OCI-LY7 (cell line): ENCODE results near the gene MYO7A. TPM values are rescaled to one million over a fixed set of nuclear protein-coding genes. Genes with fewer than 3 reads are reported as not detected.

Experiments used
- BruUV-seq: library from RNA; stranded (reverse); fragments of 400-500 nt; replicated peaks from 2 replicates; lab custom pipeline; 2021; lab: Mats Ljungman, UMichigan
- CTCF ChIA-PET: fragments of 300-600 bp; sonication (Branson Sonifier 250); formaldehyde crosslinking; loops from one replicate; lab custom pipeline; 2022; ENCODE audit warnings: antibody characterized with exemption; ENCODE audit not compliant: unreplicated experiment; lab: Charles Lee
- POLR2A ChIA-PET: fragments of 300-600 bp; sonication (Branson Sonifier 250); formaldehyde crosslinking; loops from one replicate; lab custom pipeline; 2022; ENCODE audit warnings: antibody characterized with exemption; lab: Charles Lee
- DNase-seq: peaks from one replicate; pipeline ENCODE4 v3.0.0-alpha.2; 2015; ENCODE audit warnings: low spot score
- H2AFZ ChIP-seq: fragments of 200-600 bp; sonication (generic), shearing (Covaris generic); 2 replicates; pipeline ENCODE4 v1.6.1; 2014; ENCODE audit warnings: mild to moderate bottlenecking, antibody characterized with exemption, low read length, moderate library complexity
- H3K27ac ChIP-seq: fragments of 200-600 bp; sonication (generic); 2 replicates; pipeline ENCODE4 v1.5.1; 2014; ENCODE audit warnings: mixed run types, low read depth, mild to moderate bottlenecking, moderate library complexity, low read length, inconsistent platforms; ENCODE audit not compliant: poor library complexity, severe bottlenecking
- H3K36me3 ChIP-seq: fragments of 200-600 bp; sonication (generic); 2 replicates; pipeline ENCODE4 v1.6.1; 2014; ENCODE audit warnings: mild to moderate bottlenecking, antibody characterized with exemption, low read length, moderate library complexity, mixed read lengths; ENCODE audit not compliant: insufficient read depth
- H3K4me1 ChIP-seq: fragments of 200-600 bp; sonication (generic); 2 replicates; pipeline ENCODE4 v1.5.1; 2014; ENCODE audit warnings: mild to moderate bottlenecking, low read length; ENCODE audit not compliant: insufficient read depth, poor library complexity, severe bottlenecking
- H3K4me2 ChIP-seq: fragments of 200-600 bp; sonication (generic); 2 replicates; pipeline ENCODE4 v1.6.1; 2014; ENCODE audit warnings: mild to moderate bottlenecking, low read length
- H3K4me3 ChIP-seq: fragments of 200-600 bp; sonication (generic); 2 replicates; pipeline ENCODE4 v1.5.1; 2014; ENCODE audit warnings: mild to moderate bottlenecking, low read depth, low read length; ENCODE audit not compliant: poor library complexity, severe bottlenecking
- H3K79me2 ChIP-seq: fragments of 200-600 bp; sonication (generic); 2 replicates; pipeline ENCODE4 v1.6.1; 2016; ENCODE audit warnings: low read depth, mild to moderate bottlenecking, low read length, moderate library complexity, mixed read lengths; ENCODE audit not compliant: insufficient read depth
- H3K9me2 ChIP-seq: fragments of 200-600 bp; sonication (generic); 2 replicates; pipeline ENCODE4 v1.6.1; 2016; ENCODE audit warnings: mild to moderate bottlenecking, low read length, mixed read lengths; ENCODE audit not compliant: insufficient read depth
- H3K9me3 ChIP-seq: fragments of 200-600 bp; sonication (generic); 2 replicates; pipeline ENCODE4 v1.6.1; 2014; ENCODE audit warnings: mild to moderate bottlenecking, mixed run types, low read length, mixed read lengths
- H4K20me1 ChIP-seq: fragments of 200-600 bp; sonication (generic); 2 replicates; pipeline ENCODE4 v1.6.1; 2014; ENCODE audit warnings: mild to moderate bottlenecking, antibody characterized with exemption, low read length, moderate library complexity, mixed read lengths; ENCODE audit not compliant: insufficient read depth
- EZH2phosphoT487 ChIP-seq: fragments of 200-600 bp; sonication (generic); IDR thresholded peaks from 2 replicates; pipeline ENCODE4 v1.6.1; 2018; ENCODE audit warnings: low read depth, borderline replicate concordance, mild to moderate bottlenecking, mixed run types, antibody characterized with exemption, low read length, moderate library complexity, mixed read lengths
- intact Hi-C: fragments of 100-400 bp; cut with micrococcal nuclease; formaldehyde crosslinking; loops from one replicate; pipeline ENCODE4 v1.10.0; 2022; ENCODE audit not compliant: unreplicated experiment
- total RNA-seq, 2 experiments: library from RNA; depleted of rRNA in 1 of 2; stranded (reverse); fragments of >200 nt in 1 of 2; shearing (Covaris generic) in 1 of 2; gene quantifications; 2 replicates each; pipeline ENCODE4 v1.2.3, GENCODE V29; 2014 to 2022
- TF ChIP-seq, protein P1 (sequence below): fragments of 200-600 bp; sonication (generic); conservative IDR thresholded peaks from 2 replicates; pipeline ENCODE4 v1.5.1; 2014; ENCODE audit warnings: mild to moderate bottlenecking, antibody characterized with exemption, low read length, moderate library complexity, mixed read lengths

Gene MYO7A
- total RNA-seq, 2 experiments from 2014 or later: not detected

DNA sequence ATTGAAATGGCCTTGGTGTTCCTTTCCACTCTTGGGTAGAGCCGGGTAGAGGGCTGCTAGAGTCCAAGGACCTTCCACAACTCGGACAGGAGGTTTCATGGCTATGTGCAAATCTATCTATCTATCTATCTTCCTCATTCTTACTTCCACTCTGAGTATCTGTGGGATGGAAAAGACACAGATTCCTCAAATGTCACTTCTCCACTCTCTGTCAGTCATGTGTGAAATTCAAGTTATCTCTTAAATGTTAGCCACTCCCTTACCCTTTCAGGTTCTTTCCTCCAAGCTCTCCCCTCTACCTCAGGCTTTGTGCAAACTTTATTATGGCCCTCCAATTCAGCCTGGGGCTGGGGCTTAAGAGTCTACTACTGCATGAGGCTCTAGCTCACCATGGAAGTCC, 89.1 kb downstream of the MYO7A start:
- TF ChIP-seq, protein P1, sequence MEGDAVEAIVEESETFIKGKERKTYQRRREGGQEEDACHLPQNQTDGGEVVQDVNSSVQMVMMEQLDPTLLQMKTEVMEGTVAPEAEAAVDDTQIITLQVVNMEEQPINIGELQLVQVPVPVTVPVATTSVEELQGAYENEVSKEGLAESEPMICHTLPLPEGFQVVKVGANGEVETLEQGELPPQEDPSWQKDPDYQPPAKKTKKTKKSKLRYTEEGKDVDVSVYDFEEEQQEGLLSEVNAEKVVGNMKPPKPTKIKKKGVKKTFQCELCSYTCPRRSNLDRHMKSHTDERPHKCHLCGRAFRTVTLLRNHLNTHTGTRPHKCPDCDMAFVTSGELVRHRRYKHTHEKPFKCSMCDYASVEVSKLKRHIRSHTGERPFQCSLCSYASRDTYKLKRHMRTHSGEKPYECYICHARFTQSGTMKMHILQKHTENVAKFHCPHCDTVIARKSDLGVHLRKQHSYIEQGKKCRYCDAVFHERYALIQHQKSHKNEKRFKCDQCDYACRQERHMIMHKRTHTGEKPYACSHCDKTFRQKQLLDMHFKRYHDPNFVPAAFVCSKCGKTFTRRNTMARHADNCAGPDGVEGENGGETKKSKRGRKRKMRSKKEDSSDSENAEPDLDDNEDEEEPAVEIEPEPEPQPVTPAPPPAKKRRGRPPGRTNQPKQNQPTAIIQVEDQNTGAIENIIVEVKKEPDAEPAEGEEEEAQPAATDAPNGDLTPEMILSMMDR: no peak
- TF ChIP-seq EZH2phosphoT487: no peak
- no peak overlapping the region for H3K27ac ChIP-seq
- CTCF ChIA-PET: no interaction called here
- no peaks in the 10 kb centered on the region for H3K4me1 ChIP-seq
- intact Hi-C loops: no loop called here
- no peaks in the 10 kb centered on the region for H3K36me3 ChIP-seq
- BruUV-seq: no TSS peak
- DNase-seq: no peak
- no peaks in the 10 kb centered on the region for H3K9me2 ChIP-seq
- no peaks in the 10 kb centered on the region for H4K20me1 ChIP-seq
- H3K79me2 ChIP-seq: no peaks in the 10 kb centered on the region
- no peak overlapping the region for H3K4me2 ChIP-seq
- H2AFZ ChIP-seq: no peak overlapping the region
- POLR2A ChIA-PET: no interaction called here
- H3K4me3 ChIP-seq: no peak overlapping the region
- no peaks in the 10 kb centered on the region for H3K9me3 ChIP-seq

DNA sequence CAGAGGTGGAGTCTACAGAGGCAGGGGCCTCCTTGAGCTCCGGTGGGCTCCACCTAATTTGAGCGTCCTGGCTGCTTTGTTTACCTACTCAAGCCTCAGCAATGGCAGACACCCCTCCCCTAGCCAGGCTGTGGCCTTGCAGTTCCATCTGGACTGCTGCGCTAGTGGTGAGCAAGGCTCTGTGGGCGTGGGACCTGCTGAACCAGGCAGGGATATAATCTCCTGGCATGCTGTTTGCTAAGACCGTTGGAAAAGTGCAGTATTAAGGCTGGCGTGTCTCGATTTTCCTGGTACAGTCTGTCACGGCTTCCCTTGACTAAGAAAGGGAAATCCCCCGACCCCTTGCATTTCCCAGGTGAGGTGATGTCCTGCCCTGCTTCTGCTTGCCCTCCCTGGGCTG, 95.8 kb downstream of the MYO7A start:
- intact Hi-C loops: no loop called here
- Histone ChIP-seq H2AFZ (no peak overlapping the region), H3K9me3 (no peaks in the 10 kb centered on the region), H3K4me1 (no peaks in the 10 kb centered on the region), H3K27ac (no peak overlapping the region), H3K36me3 (no peaks in the 10 kb centered on the region), H3K79me2 (no peaks in the 10 kb centered on the region), H3K9me2 (no peaks in the 10 kb centered on the region), H3K4me3 (no peak overlapping the region), H4K20me1 (no peaks in the 10 kb centered on the region), H3K4me2 (no peak overlapping the region)
- TF ChIP-seq, protein P1: no peak
- no peak for TF ChIP-seq EZH2phosphoT487
- no peak for DNase-seq
- ChIA-PET CTCF (no interaction called here), POLR2A (no interaction called here)
- no TSS peak for BruUV-seq

DNA sequence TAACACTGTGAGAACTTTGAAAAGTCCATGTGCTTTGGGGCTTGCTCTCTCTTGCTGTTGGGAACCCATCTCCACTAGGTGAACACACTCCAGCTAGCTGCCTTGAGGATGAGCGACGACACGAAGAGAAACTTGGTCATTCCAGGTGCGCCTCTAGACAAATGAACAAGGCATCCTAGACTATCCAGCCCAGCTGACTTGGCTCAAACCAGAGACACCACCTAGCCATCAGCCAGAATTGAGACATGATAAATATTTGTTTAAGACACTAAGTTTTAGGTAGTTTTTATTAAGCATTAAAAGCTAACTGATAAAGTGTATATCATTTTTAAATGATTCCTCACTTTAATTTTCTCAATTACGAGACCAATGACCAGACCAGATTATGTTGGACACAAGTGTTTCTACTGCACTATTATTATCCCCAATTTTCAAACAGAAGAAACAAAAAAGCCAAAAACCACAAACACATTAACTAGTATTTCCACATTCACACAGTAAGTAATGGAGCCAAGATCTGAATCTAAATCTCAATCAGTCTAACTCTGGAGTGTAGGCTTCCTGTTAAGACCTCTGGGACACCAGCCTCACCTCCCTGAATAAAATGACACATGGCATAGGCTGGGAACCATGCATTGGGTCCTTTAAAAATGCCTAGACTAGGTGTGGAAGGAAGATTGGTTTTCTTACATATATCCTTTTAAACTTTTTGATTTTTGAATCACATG, 103.0 kb downstream of the MYO7A start:
- CTCF ChIA-PET: no interaction called here

More for the DNA sequence above, 103.0 kb downstream of the MYO7A start:
- Histone ChIP-seq H4K20me1 (no peaks in the 10 kb centered on the region), H3K9me3 (no peaks in the 10 kb centered on the region), H3K27ac (no peak overlapping the region), H2AFZ (no peak overlapping the region), H3K4me2 (no peak overlapping the region), H3K9me2 (no peaks in the 10 kb centered on the region), H3K36me3 (no peaks in the 10 kb centered on the region), H3K4me1 (no peaks in the 10 kb centered on the region), H3K79me2 (no peaks in the 10 kb centered on the region), H3K4me3 (no peak overlapping the region)
- DNase-seq: no peak
- intact Hi-C loops: no loop called here
- TF ChIP-seq, protein P1: no peak
- no peak for TF ChIP-seq EZH2phosphoT487
- POLR2A ChIA-PET: no interaction called here
- BruUV-seq: no TSS peak
